Epithelial cell of esophagus (primary cell): Measurements from ENCODE around the gene FCN2.

Source experiments
- DNase-seq: peaks from one replicate; pipeline ENCODE4 v3.0.0; 2010; ENCODE audit warnings: low read depth
- H3K4me3 ChIP-seq: 2 replicates; pipeline ENCODE4 v1.5.1; 2011; ENCODE audit warnings: mild to moderate bottlenecking, low read length, control low read depth
- CTCF ChIP-seq: IDR thresholded peaks from 2 replicates; pipeline ENCODE4 v1.5.1; 2011; ENCODE audit warnings: low read depth, mild to moderate bottlenecking, low read length, control low read depth, inconsistent platforms; ENCODE audit not compliant: insufficient read depth; ENCODE audit errors: missing control alignments

Gene FCN2

GRCh38 chr9:134895567-134895907 is 14.9 kb downstream of the FCN2 start:
- no peak for DNase-seq
- H3K4me3 ChIP-seq: no peak overlapping the region
- TF ChIP-seq CTCF: no peak

GRCh38 chr9:134895908-134896833 is 15.6 kb downstream of the FCN2 start:
- no peak for DNase-seq
- TF ChIP-seq CTCF: no peak
- no peak overlapping the region for H3K4me3 ChIP-seq

DNA sequence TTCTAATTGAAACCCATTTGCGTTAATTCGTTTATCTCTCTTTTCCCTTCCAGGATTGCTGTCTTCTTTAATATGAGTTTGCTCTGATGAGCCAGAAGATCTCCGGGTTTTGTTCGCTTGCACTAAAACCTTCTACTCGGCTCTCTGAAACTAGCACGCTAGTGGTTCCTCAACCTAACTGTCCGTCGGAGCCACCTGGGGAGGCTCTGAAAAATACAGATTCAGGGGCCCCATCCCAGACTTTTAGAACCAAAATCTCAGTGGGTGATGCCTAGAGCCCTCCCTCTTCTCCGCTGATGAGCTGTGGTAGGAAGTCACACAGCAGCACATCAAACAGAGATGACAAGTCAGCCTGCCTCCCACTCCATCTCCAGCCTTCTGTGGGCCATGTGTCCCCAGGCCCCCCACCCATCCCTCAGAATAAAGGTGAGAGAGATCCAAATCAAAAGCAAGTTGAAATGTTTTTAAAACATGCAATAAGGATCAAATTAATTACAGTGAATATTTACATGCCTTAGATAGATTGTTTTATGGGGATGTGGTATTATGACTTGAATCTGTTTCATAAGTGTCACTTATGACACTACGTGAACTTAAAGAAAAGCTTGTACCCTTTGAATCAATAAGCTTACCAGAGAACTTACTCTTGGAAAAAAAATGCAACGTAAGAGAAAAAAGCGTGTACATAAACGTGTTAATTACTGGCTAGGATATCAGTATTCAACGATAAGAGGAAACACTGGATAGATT is 16.4 kb downstream of the FCN2 start:
- no peak for DNase-seq
- no peak for TF ChIP-seq CTCF

DNA sequence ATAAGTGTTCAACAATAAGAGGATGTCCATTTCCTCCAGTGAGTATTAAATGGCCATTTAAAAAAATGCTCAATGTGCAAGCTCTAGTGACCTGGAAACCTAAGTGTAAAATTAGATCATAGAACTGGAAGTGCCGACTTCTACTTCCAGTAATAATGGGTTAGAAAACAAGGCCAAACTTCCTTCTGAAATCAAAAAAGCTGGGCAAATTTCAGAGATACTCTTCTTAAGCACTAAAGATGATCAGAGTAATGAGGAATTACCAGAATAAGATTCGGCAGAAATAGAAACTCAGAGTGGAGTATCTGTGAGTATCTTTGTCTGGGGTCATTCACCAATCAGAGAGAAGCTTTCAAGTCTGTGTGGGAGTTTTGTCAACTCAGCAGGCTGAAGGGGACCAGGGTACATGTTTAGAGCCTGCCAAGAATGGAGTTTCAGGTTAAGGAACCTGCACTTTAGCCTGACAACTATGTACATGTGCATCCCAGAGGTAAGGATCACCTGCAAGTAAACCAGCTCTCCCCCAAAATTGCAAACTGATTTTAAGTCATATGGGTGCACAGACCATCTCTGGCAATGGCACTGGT is 17.1 kb downstream of the FCN2 start:
- no peak for TF ChIP-seq CTCF
- no peak for DNase-seq
- no peak overlapping the region for H3K4me3 ChIP-seq

More for the DNA sequence above, 16.4 kb downstream of the FCN2 start:
- H3K4me3 ChIP-seq: no peak overlapping the region

DNA sequence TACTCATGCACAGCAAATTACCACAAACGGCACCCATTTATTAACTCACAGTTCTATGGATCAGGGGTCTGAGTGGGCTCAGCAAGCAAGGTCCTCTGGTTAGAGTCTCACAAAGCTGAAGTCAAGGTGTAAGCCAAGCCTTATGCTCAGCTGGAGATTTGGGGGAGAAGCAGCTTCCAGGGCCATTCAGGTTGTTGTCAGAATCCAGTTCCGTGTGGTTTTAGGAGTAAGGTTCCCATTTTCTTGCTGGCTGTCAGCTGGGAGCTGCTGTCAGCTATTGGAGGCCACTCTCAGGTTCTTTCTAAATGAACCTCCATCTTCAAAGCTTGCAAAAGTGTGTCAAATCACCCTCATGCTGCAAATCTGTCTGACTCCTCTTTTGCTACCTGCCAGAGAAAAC is 17.7 kb downstream of the FCN2 start:
- DNase-seq: no peak
- no peak for TF ChIP-seq CTCF
- H3K4me3 ChIP-seq: no peak overlapping the region

DNA sequence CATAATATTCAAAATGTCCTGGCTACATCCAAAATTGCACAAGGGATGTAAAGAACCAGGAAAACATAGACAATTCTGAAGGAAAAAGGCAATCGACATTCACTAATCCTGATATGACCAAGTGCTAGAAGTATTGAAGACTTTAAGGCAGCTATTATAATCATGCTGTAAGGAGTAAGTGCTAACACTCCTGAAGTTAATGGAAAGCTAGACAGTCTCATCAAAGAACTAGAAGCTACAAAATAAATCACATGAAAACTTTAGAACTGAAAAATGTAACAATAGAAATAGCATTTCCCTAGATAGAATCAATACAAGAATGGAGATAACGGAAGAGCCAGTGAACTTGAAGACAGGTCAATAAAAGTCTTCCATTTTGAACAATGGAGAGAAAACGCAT is 18.6 kb downstream of the FCN2 start:
- TF ChIP-seq CTCF: no peak
- no peak for DNase-seq
- no peak overlapping the region for H3K4me3 ChIP-seq
